ENCODE measurements around the gene GALNS. TPM values are rescaled to one million over a fixed set of nuclear protein-coding genes. Genes with fewer than 3 reads are reported as not detected.

Gene GALNS
- total and polyA plus RNA-seq, 2 of the 8 experiments (the other 6 are each of a cell fraction or from before 2014, with no cell fraction given), result 8.9 to 17.8 TPM

DNA sequence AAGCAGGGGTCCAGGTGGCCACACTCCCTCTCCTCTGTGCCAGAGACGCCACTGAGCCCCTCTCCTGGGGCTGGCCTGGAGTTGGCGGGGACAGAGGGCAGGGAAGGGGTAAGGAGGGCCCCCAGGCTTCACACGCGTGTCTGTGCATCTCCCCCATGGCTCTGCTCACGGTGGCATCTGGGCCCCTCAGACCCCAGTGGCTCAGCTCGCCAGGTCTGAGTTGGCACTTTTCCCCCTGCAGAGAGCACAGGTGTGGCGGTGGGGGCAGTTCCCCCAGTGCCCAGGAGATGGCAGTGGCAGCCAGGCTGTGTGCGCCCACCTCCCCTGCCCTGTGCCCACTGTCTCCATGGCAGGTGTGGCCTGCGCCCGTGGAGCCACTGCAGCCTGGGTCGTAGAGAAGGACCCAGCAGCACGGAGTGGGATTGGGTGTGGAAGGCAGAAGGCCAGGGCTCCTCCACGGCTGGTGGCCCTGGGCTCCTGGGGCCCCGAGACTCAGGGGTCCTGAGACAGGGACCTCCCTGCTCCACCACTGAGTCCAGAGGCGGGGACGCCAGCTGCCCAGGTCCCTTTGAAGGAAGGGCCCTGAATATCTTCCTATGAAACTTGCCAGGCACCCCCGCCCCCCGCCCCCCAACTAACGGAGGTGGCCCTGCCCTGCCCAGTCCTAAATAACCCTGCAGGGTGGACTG, 40.7 kb downstream of the GALNS start (continued):
- 0 out of 2 replicates have a peak, but pooled peaks have one; percentile 43 for TF ChIP-seq BACH1 (IDR thresholded peaks at IDR 0.05; ENCODE audit: low read length)
